HepG2 (cell line): ENCODE measurements around the gene HEXD. TPM values are rescaled to one million over a fixed set of nuclear protein-coding genes. Genes with fewer than 3 reads are reported as not detected.
"Not testable (repeated sequence)": the region's sequence is repeated elsewhere in the genome, so short reads cannot be mapped to it uniquely, and the experiment has no call there.

Source experiments
- ATAC-seq: fragments of 200-7000 bp; cut with Tn5 transposase; 3 replicates; pipeline ENCODE4 v1.9.1; 2020; ENCODE audit warnings: mild to moderate bottlenecking, moderate library complexity
- BruUV-seq: library from RNA; stranded (reverse); fragments of 400-500 nt; replicated peaks from 2 replicates; lab custom pipeline; 2021; lab: Mats Ljungman, UMichigan
- CTCF ChIA-PET: fragments of 300-600 bp; formaldehyde crosslinking; extraction: SDS; loops from one replicate; lab custom pipeline; 2021; ENCODE audit warnings: low total read pairs, inconsistent platforms, low intra/inter-chr PET ratio; lab: Yijun Ruan, JAX
- POLR2A ChIA-PET: fragments of 350-600 bp; sonication (Branson Sonifier 250); formaldehyde crosslinking; loops from one replicate; lab custom pipeline; 2020; ENCODE audit warnings: antibody characterized with exemption, inconsistent platforms; lab: Yijun Ruan, JAX
- DNase-seq: peaks from one replicate; pipeline ENCODE4 v3.0.0-alpha.2; 2015; ENCODE audit warnings: low spot score
- FAIRE-seq: peaks from 3 replicates; lab custom pipeline; 2011; peaks lifted over from hg19 to GRCh38; lab: Jason Lieb, UNC
- H2AFZ ChIP-seq: one replicate; pipeline ENCODE4 v1.6.1; 2011; ENCODE audit warnings: low read length, inconsistent platforms
- H3K27ac ChIP-seq: fragments of 300-600 bp; 3 replicates; pipeline ENCODE4 v1.8.0; 2011; ENCODE audit warnings: mixed run types, mild to moderate bottlenecking, mixed read lengths, low read length, inconsistent platforms; ENCODE audit not compliant: insufficient read depth; ENCODE audit errors: extremely low read length
- H3K27me3 ChIP-seq, 2 experiments: fragments of 200-600 bp in 1 of 2; 2 replicates in 1 of 2; 3 replicates in 1 of 2; pipeline versions ENCODE4 v1.6.0 to v1.8.0; 2011; ENCODE audit warnings: low read length in 2 of 2, mild to moderate bottlenecking in 2 of 2, moderate library complexity in 2 of 2, inconsistent platforms in 1 of 2; ENCODE audit not compliant: insufficient read depth in 2 of 2, control insufficient read depth in 1 of 2
- H3K36me3 ChIP-seq, 2 experiments: fragments of 200-600 bp in 1 of 2; replicated peaks in 1 of 2; 2 replicates in 1 of 2; 3 replicates in 1 of 2; pipeline versions ENCODE4 v1.5.1 to v1.8.0; 2011; ENCODE audit warnings: low read length in 2 of 2, inconsistent platforms in 1 of 2; ENCODE audit not compliant: insufficient read depth in 2 of 2, control insufficient read depth in 1 of 2
- H3K4me1 ChIP-seq: 2 replicates; pipeline ENCODE4 v1.5.1; 2012; ENCODE audit warnings: low read length, inconsistent platforms; ENCODE audit not compliant: insufficient read depth
- H3K4me2 ChIP-seq: 2 replicates; pipeline ENCODE4 v1.6.0; 2011; ENCODE audit warnings: low read depth, low read length, inconsistent platforms
- H3K4me3 ChIP-seq, 3 experiments: fragments of 200-600 bp in 1 of 3; sonication (generic), shearing (Covaris generic) in 1 of 3; replicated peaks in 1 of 3; 2 replicates each; pipeline ENCODE4 v1.5.1; 2011 to 2016; ENCODE audit warnings: low read length in 3 of 3, inconsistent platforms in 2 of 3, low read depth in 2 of 3, mild to moderate bottlenecking in 2 of 3, control low read depth in 1 of 3, mixed read lengths in 1 of 3; ENCODE audit not compliant: insufficient read depth in 1 of 3
- H3K79me2 ChIP-seq: one replicate; pipeline ENCODE4 v1.6.1; 2011; ENCODE audit warnings: low read length, inconsistent platforms; ENCODE audit not compliant: insufficient read depth
- H3K9ac ChIP-seq: 2 replicates; pipeline ENCODE4 v1.6.0; 2011; ENCODE audit warnings: mild to moderate bottlenecking, low read depth, low read length, inconsistent platforms; ENCODE audit not compliant: insufficient read depth
- H3K9me3 ChIP-seq: 2 replicates; pipeline ENCODE4 v1.5.1; 2012; ENCODE audit warnings: mild to moderate bottlenecking, low read length
- H4K20me1 ChIP-seq: 2 replicates; pipeline ENCODE4 v1.6.0; 2011; ENCODE audit warnings: inconsistent platforms, mild to moderate bottlenecking, low read length, moderate library complexity; ENCODE audit not compliant: insufficient read depth
- ELF4 ChIP-seq: sonication (generic); formaldehyde crosslinking; IDR thresholded peaks from 2 replicates; pipeline ENCODE4 v1.5.0; 2020; ENCODE audit warnings: missing genetic modification reagents, mild to moderate bottlenecking, moderate library complexity, borderline replicate concordance
- IKZF4 ChIP-seq: sonication (generic); formaldehyde crosslinking; IDR thresholded peaks from 2 replicates; pipeline ENCODE4 v1.5.1; 2020; ENCODE audit warnings: borderline replicate concordance, mild to moderate bottlenecking, low read depth, missing genetic modification reagents; ENCODE audit errors: not compliant biosample characterization
- MAZ ChIP-seq, 2 experiments: sonication (generic) in 1 of 2; formaldehyde crosslinking in 1 of 2; IDR thresholded peaks; 2 replicates each; pipeline versions ENCODE4 v1.5.0 to v1.6.1; 2012 to 2020; ENCODE audit warnings: low read depth in 2 of 2, mild to moderate bottlenecking in 2 of 2, borderline replicate concordance in 1 of 2, improper control_type of control experiment in 1 of 2, low read length in 1 of 2, missing genetic modification reagents in 1 of 2, moderate library complexity in 1 of 2
- SRF ChIP-seq: IDR thresholded peaks from 2 replicates; pipeline ENCODE4 v1.6.1; 2011; ENCODE audit warnings: mild to moderate bottlenecking, low read depth, low read length, moderate library complexity
- ZFX ChIP-seq: sonication (generic); formaldehyde crosslinking; IDR thresholded peaks from 2 replicates; pipeline ENCODE4 v1.4.0; 2020; ENCODE audit warnings: mild to moderate bottlenecking, low read depth, missing genetic modification reagents, moderate library complexity
- ZIK1 ChIP-seq: sonication (generic); formaldehyde crosslinking; IDR thresholded peaks from 2 replicates; pipeline ENCODE4 v1.5.0; 2020; ENCODE audit warnings: mild to moderate bottlenecking, low read depth, missing genetic modification reagents, borderline replicate concordance
- ZNF33B ChIP-seq: sonication (generic); formaldehyde crosslinking; IDR thresholded peaks from 2 replicates; pipeline ENCODE4 v1.5.1; 2020; ENCODE audit warnings: mild to moderate bottlenecking, missing genetic modification reagents
- ZNF572 ChIP-seq: sonication (generic); formaldehyde crosslinking; IDR thresholded peaks from 2 replicates; pipeline ENCODE4 v1.5.1; 2020; ENCODE audit warnings: mild to moderate bottlenecking, missing genetic modification reagents
- WGBS: methylation state at CpG from one replicate; pipeline ENCODE4 v1.1.6; 2017; ENCODE audit warnings: low lambda C conversion rate; 5-methylcytosine and 5-hydroxymethylcytosine counted together
- in situ Hi-C: cut with HindIII; loops from 2 replicates; pipeline ENCODE4 v1.10.0; 2017; ENCODE audit warnings: low pct_unique_long_range_greater_than_20kb; ENCODE audit not compliant: extremely low pct_ligation_motif_present
- intact Hi-C: fragments of 100-400 bp; cut with micrococcal nuclease; formaldehyde crosslinking; loops from one replicate; pipeline ENCODE4 v1.10.0; 2022; ENCODE audit not compliant: unreplicated experiment
- polyA plus RNA-seq, 8 experiments: library from polyadenylated mRNA; depleted of rRNA in 3 of 8; stranded (reverse) in 7 of 8; unstranded in 1 of 8; fragments of >200 nt; fragmentation: Illumina TruSeq in 4 of 8; extraction: Trizol in 4 of 8; gene quantifications; 2 replicates each; pipeline versions ENCODE4 v1.2.1 to v1.2.3, GENCODE V29; 2011 to 2016; ENCODE audit warnings: low read depth in 4 of 8, missing spikeins in 1 of 8, mixed read lengths in 1 of 8; ENCODE audit not compliant: insufficient read depth in 1 of 8
- total RNA-seq, 5 experiments: library from RNA; depleted of rRNA; stranded (reverse); fragments of >200 nt; fragmentation: Illumina TruSeq; extraction: Trizol; gene quantifications; 2 replicates each; pipeline ENCODE4 v1.2.3, GENCODE V29; 2016; ENCODE audit warnings: low read depth in 1 of 5
- TF ChIP-seq, protein P1 (sequence below): sonication (generic); formaldehyde crosslinking; conservative IDR thresholded peaks from 2 replicates; pipeline ENCODE4 v1.8.1; 2023; ENCODE audit warnings: missing genetic modification reagents

Gene HEXD
- total and polyA plus RNA-seq, 2 of the 13 experiments (the other 11 are each of a cell fraction or from before 2014, with no cell fraction given): 22.3 to 41.8 TPM

DNA sequence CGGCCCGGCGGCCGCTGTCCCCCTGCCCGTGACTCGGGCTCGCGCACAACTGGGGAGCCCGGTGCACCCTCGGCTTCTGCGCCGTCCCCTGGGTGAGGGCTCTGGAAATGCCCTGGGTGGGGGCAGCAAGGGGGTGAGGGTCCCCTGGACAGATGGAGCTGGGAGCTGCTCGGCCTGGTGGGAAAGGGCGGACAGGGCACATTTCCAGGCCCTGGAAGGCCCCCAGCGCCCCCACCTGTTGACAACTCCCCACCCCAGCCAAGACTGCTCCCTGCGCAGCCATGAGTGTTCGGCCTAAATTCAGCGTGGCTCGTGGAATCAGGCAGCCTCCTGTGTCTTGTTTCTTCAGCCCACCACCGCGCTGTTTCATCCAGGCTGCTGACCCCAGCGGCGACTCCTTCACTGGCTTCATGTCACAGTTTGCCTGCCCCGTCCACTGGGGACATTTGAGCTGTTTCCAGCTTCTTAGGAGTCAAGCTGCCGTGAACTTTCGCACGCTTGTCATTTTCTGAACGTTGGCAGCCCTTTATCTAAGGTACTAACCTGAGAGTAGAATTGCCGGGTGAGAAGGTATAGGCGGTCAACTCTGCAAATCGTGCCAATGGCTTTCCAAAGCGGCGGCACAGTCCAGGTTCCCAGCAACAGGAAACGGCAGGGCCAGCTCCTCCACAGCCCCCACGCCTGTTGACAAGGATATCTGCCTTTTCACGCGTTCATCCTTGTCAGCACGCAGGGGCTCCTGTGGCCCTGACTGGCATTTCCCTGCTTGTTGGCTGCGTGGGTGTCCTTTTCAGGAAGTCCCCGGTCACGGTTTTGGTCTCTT lies 45.7 kb upstream of the HEXD start (continued):
- TF ChIP-seq MAZ (IDR thresholded peaks at IDR 0.05; ENCODE audit: borderline replicate concordance, low read depth, low read length) (no peak), MAZ (CRISPR knock-in tag; IDR thresholded peaks at IDR 0.05; ENCODE audit: low read depth) (no peak), IKZF4 (CRISPR knock-in tag) (no peak), ZNF33B (CRISPR knock-in tag) (no peak), ZNF572 (CRISPR knock-in tag) (no peak), ZIK1 (no peak), SRF (no peak), ELF4 (CRISPR knock-in tag) (no peak)

DNA sequence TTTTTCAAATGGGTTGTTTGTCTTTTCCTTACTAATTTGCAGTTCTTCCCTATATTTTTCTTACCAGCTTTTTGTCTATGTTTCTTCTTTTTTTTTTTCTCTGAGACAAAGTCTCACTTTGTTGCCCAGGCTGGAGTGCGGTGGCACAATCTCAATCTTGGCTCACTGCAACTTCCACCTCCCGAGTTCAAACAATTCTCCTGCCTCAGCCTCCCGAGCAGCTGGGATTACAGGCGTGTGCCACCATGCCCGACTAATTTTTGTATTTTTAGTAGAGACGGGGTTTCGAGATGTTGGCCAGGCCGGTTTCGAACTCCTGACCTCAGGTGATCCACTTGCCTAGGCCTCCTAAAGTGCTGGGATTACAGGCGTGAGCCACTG lies 45.1 kb upstream of the HEXD start:
- H2AFZ ChIP-seq, H3K27ac ChIP-seq, FAIRE-seq, H3K27me3 ChIP-seq, H3K79me2 ChIP-seq, H4K20me1 ChIP-seq, H3K4me3 ChIP-seq, H3K9ac ChIP-seq, H3K9me3 ChIP-seq, H3K36me3 ChIP-seq, intact Hi-C loops, DNase-seq, BruUV-seq: not testable (repeated sequence)
- TF ChIP-seq, protein P1, sequence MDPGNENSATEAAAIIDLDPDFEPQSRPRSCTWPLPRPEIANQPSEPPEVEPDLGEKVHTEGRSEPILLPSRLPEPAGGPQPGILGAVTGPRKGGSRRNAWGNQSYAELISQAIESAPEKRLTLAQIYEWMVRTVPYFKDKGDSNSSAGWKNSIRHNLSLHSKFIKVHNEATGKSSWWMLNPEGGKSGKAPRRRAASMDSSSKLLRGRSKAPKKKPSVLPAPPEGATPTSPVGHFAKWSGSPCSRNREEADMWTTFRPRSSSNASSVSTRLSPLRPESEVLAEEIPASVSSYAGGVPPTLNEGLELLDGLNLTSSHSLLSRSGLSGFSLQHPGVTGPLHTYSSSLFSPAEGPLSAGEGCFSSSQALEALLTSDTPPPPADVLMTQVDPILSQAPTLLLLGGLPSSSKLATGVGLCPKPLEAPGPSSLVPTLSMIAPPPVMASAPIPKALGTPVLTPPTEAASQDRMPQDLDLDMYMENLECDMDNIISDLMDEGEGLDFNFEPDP (CRISPR knock-in tag): 0 out of 2 replicates have a peak, but pooled peaks have one; percentile 82
- TF ChIP-seq ZFX (CRISPR knock-in tag): 0 out of 2 replicates have a peak, but pooled peaks have one; percentile 23
- TF ChIP-seq, all 625 proteins: peak for 2; not testable (repeated sequence) for 623
- ChIA-PET POLR2A (interaction anchor here (1.4 to 1.5 kb wide), 3 partner anchors 11 to 132 kb away, joined by 3 to 4 read pairs (median 3); no protein-coding TSS in a partner anchor), CTCF (interaction anchor here (1.2 kb wide), 1 partner anchor 21 kb away, joined by 3 read pairs; no protein-coding TSS in a partner anchor)
- Histone ChIP-seq H3K4me2 (0 out of 2 replicates have a peak overlapping the region, but pooled peaks have one; percentile 1), H3K4me1 (peaks cover 75% of the 10 kb centered on the region)
- in situ Hi-C loops, ATAC-seq: not testable (repeated sequence)
- 80% methylated on average over 10 of the region's 10 CpGs for WGBS
